T follicular helper cell (primary cell): ENCODE measurements around the gene TRPC4AP.
"Not testable (repeated sequence)": the region's sequence is repeated elsewhere in the genome, so short reads cannot be mapped to it uniquely, and the experiment has no call there.

Source experiments
- DNase-seq: peaks from one replicate; pipeline ENCODE4 v3.0.0-alpha.2; 2020; ENCODE audit warnings: low read depth

TRPC4AP gene

DNA sequence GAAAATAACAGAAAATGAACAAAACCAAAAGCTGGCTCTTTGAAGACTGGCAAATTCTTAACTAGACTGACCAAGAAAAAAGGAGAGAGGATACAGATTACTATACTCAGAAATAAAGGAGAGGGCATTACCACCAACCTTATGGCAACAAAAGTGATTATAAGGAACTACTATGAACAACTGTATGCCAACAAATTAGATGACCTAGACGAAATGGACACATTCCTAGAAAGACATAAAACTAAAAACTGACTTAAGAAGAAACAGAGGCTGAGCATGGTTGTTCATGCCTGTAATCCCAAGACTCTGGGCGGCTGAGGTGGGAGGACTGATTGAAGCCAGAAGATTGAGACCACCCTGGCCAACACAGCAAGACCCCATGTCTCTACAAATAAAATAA is 33.5 kb downstream of the TRPC4AP start:
- DNase-seq: no peak

DNA sequence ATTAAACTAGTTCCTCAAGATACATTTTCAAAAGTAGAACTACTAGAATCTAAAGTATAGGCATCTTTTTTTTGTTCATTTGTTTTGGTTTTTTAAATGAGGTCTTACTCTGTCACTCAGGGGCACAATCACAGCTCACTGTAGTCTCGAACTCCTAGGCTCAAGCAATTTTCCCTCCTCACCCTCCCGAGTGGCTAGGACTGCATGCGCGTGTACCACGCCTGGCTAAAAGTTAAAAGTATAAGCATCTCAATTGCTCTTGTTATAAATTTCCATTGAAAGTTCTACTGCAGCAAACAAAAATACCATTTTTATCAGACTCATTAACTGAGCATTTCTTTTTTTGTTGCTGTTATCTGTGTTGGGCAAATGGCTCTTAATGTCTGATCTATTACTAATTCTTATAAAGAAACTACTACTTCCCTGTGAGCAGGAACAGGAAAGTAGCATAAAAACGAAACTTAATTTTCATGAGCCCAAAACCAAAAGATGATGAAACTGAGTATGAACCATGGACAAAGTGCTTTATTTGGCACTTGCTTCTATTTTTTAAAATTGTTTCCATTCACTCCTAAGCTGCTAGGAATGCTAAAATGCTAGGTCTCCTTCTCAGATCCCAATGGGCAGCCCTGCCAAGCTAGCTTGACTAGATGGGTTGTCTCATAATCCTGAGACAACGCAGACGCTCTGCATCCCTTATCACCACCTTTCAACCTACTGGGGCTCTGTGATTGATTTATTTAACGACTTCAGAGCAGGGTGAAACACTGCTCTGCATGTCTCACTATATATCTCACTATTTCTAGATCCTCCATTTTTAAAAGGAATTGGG is 36.9 kb downstream of the TRPC4AP start:
- DNase-seq: no peak

DNA sequence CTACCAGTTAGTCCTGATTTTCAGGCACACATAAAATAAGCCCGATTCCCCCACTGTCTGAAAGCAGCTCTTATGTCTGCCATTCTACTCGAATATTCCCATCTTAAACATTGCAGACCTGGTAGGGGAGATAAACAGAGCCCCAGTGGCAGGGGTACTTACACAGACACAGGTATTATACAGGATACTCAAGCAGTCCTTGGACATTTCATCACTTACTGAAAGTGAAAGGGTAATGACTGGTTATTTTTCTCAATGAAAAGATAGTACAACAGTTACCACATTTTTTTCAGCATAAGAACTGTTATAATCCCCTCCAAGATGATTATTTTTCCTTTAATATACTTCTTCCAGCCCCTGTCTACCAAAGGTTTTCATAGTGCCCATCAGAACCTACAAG is 37.8 kb downstream of the TRPC4AP start:
- no peak for DNase-seq

DNA sequence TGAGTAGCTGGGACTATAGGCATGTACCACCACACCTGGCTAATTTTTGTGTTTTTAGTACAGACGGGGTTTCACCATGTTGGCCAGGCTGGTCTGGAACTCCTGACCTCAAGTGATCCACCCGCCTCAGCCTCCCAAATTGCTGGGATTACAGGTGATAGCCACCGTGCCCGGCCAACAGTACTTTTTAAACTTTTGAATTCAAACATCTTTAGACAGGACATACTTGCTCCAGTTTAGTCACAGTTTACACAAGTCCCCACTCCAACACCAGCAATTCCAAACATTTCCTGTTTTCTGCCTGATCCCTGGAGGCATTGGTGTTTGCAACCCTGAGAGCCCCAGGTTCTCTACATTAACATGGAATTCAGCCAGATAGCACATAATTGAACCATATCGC is 40.0 kb downstream of the TRPC4AP start:
- not testable (repeated sequence) for DNase-seq

DNA sequence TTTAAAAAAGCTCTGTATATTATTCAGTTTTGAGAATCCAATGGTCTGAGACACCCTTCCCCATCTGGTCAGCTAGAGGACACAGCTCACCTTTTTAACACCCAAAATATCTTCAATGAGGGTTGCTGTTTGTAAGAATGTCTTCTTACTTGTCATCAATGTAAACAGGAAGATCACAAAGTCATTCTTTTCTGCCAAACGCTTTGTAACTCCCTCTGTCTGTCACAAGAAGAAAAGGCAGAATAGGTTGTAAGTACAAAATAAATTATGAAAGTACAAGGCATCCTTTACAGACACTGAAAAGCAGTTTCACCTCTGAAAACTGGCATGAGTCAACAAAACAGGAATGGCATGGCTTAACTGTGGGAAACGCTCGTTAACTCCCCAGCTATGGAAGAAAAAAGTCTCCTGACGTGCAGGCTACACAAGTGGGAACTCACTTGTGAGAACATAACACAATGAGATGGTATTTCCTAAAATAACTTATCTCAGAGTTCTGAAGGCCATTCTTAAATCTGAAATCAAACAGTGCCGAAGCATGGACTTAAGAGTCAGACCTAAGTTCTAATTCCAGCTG is 42.7 kb downstream of the TRPC4AP start:
- DNase-seq: no peak

DNA sequence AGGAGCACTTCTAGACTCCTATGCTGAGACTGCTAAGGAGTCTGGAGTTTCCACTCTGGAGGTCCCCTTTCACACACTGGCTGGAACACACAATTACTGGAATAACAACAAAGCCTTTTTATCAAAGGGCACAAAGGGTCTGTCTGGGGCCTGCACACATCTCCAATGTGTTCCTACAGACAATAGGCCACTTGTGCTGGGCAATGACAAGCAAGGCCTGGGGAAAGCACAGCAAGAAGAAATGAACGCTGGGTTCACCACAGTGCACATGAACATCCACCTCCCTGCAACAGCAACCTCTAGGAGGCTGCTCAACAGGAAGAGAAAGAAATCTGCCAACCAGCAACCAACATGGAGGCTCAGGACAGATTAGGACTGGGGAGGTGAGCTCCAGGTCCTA is 43.9 kb downstream of the TRPC4AP start:
- DNase-seq: no peak

DNA sequence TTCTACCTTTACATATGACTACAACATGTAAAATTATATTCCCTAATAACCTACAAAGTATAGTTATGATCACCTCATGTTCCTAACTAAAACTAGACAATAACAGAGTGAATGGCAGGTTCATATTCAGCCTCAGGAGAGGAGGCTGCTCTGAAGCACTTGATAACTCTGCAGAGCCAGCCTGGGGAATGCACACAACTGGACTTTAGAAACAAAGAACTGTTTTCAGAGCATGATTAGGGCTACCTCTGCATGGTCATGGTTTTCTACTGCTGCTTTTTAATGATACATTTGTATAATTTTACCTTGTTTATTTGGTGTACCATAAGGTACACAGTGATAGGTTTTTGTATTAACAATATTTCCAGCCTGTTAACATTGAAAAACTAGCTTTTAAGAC is 50.3 kb downstream of the TRPC4AP start:
- DNase-seq: no peak

DNA sequence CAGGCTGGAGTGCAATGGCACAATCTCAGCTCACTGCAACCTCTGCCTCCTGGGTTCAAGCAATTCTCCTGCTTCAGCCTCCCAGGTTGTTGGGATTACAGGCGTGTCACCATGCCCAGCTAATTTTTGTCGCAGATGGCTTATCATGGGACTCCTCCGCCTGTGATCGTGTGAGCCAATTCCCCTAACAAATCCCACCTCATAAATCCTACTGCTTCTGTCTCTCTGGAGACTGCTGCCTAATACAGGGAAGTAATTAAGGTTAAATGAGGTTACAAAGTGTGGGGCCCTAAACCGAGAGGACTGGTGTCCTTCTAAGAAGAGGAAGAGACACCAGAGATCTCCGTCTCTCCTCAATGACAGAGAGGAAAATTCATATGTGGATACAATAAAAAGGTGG is 52.0 kb downstream of the TRPC4AP start:
- DNase-seq: no peak

DNA sequence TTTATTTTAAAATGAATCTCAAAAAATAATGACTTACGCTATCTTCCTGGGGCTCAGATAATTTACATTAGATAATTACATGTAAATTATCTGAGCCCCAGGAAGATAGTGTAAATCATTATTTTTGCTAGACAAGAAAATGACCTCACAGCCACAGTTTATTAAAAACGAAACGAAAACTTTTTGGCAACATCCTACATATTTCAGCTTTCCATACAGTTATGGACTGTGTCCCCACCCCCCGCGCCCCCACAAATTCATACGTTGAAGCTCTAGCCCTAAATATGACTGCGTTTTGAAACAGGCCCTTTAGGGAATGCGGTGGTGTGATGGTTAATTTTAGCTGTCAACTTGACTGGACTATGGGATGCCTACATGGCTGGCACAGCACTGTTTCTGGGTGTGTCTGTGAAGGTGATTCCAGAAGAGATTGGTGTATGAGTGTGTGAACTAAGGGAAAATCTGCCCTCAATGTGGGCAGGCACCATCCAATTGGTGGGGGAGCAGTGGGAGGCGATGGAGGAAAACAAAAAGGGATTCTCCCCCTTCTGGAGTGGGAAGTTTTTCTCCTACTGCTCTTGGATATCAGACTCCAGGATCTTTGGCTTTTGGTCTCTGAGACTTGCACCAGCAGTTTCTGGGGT is 52.6 kb downstream of the TRPC4AP start:
- no peak for DNase-seq

DNA sequence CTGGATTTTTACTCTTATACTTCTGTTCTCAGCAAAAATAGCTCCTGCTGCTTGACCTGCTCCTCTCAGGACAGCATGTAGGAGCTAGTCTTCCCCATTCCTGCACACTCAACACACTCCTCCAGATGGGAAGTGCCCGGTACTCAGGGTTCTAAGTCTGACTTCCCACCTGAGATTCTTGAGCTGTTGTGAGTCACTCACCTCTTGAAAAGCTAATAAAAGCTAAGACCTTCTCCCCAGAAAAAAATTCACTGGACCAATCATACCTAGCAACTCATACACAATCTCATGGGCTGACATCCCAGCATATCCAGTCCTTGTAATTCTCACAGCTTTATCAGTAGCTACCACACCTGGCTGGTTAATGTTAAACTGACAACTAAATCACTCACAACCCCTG is 53.5 kb downstream of the TRPC4AP start:
- DNase-seq: no peak

DNA sequence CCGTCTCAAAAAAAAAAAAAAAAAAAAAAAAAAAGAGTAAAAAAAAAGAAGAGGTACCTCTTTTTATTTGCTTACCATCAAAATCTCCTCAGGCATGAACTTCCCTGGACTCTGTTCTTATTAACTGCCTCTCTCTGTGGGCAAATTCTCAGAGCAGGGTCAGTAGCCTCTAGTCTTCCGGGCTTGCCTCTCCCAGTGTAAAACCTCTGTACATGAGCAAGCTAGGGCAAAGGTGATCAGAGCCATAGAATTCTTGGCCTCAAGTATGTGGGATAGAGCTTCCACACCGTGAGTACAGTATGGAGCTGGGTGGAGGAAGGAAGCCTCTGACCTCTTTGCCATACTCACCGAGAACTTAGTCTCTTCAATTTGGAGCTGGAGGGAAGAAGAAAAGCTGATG is 58.5 kb downstream of the TRPC4AP start:
- no peak for DNase-seq

DNA sequence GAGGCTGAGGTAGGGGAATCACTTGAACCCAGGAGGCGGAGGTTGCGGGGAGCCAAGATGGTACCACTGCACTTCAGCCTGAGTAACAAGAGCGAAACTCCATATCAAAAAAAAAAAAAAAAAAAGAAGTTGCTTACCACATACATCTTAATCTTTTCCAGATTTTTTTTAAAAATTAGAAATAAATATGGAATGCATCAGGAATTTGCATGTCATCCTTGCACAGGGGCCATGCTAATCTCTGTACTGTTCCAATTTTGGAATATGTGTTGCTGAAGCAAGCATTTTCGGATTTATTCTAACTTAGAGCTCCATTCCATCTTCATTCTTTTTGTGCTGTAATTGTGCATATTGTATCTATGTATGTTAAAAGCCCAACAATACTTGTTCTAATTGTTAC is 62.5 kb downstream of the TRPC4AP start:
- DNase-seq: no peak

DNA sequence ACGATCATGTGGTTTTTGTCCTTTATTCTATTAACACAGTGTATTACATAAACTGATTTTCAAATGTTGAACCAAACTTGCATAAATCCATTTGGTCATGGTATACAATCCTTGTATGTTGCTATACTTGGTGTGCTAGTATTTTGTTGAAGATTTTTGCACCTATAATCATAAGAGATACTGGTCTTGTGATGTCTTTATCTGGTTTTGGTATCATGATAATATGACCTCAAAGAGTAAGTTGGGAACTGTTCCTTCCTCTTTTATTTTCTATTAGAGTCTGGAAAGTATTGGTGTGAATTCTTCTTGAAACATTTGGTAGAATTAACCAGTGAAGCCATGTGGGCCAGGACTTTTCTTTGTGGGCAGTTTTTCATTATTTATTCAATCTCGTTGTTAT is 65.3 kb downstream of the TRPC4AP start:
- DNase-seq: no peak

DNA sequence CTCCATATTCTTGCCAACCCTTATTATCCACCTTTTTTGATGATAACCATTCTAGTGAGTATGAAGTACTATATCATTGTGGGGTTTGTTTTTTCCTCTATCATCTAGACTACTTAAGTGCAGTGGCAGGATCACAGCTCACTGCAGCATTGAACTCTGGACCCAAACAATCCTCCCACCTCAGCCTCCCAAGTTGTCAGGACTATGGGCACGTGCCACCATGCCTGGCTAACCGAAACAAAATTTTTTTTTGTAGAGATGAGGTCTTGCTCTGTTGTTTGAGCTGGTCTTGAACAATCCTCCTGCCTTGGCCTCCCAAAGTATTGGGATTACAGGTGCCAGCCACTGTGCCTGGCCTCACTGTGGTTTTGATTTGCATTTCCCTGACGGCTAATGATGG is 67.5 kb downstream of the TRPC4AP start:
- DNase-seq: no peak

DNA sequence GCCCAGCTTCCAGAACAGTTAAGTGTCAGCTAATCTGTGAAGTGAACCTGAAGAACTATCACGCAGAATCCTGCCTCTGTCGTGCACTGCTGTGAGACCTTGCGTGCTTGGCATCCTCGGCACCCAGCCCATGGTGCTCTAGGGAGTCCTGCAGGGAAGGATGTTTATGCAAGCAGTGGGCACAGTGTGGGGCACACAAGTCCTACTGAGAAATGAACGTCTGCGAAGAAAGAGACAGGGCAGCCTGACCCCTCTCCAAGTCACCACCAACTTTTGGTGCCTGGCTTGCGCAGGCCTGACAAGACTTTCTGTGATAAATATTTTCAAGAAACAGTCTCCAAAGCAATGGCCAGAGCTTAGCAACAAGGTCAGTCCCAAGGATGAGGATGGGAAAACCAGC is 69.0 kb downstream of the TRPC4AP start:
- no peak for DNase-seq

DNA sequence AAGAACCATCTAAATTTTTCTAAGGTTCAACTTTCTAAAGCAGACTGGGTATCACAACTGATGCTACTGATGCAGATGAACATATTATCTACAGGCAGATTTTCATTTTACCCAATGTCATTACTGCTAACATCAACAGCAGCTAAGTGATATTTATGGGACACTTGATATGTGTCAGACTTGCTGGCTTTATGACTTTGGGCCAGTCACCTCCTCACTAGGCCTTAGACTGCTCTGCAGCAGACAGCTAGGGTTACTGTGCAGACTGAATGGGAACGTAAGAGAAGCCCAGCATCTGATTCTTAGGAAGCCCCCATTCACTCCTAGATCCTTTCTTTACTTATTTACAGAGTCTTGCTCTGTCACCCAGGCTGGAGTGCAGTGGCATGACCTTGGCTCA is 70.8 kb downstream of the TRPC4AP start:
- DNase-seq: no peak

DNA sequence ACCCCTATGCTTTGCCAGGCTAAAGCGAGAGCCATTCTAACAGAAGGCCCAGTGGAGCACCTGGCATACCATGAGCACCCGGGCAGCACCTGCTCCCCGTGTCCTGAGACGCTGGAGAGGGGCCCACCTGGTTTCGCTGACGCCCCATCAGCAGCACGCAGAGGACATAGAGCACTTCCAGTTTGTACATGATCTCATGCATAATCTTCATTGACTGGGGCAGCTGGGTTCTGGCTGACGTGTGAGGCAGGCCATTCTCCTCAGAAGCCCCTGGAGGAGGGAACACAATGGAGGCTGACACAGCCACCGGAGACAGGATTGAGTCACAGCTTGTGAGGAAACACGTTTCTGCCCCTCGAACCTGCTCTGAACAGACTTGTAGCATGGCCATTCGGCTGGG is 71.5 kb downstream of the TRPC4AP start:
- DNase-seq: no peak

DNA sequence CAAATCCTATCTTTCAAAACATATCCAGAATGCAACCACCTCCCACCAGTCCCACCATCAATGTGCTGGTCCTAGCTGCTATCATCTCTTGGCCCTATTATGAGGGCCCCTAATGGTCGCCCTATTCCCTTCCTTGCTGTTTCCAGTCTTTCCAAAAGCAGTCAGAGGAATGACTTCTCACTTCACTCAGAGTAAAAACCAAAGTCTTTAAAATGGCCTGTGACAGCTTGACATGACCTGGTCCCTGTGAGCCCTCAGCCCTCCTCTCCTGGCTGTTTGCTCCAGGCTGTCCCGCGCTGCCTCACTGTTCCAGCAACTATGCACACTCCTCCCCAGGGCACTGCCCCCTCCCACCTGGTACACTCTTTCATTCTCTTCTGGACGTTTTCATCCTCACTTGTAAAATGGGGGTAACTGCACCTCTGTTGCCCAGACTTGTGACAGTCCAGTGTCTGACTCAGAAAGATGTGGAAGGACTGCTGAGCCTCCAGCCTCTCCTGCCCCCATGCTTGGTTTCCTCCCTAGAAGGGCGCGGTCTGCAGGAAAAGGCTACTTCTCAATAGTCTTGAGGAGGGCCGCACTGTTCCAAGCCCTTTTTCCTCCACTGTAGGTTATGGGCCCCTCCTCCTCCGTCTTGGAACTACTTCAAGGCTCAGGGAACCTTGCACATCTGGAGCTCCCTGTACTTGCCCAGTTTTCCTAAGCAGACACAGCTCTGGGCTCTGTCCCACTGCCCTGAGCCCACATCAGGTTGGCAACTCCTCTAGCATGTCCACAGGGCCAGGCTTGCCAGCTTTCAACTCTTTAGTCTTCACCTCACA is 72.3 kb downstream of the TRPC4AP start:
- no peak for DNase-seq

DNA sequence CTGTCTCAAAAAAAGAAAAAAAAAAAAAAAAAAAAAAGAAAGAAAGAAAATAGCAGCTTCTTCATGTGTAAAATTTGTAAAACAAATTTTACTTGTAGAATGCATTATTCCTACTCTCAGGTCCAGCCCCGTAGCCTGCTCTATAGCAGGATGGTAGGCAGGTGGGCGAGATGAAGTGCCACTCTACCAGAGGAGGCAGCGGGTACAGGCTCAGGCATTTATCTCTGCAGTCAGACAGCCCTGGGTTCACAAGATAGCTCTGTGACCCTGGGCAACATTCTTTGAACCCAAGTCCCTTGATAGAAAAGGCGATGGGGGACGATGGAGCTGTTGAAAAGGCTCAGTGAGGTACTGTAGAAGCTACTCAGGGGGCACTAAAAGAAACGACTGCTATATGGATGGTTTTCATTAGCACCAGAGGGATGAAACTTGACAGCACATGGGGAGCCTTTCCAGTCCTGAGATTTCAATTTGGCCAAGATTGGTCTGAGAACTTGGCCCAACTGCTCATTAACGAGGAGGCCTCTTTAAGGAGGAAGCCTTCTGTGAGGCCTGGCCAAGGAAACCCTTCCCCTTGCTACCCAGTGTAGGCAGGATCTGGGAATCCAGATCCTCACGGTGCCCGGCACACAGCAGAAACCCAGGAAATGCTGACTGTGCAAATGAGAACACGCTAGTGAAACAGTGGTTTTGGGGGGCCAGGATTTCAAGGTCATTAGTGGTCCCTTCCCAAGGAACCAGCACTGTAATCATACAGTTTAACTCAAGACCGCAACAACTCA is 73.8 kb downstream of the TRPC4AP start:
- no peak for DNase-seq

DNA sequence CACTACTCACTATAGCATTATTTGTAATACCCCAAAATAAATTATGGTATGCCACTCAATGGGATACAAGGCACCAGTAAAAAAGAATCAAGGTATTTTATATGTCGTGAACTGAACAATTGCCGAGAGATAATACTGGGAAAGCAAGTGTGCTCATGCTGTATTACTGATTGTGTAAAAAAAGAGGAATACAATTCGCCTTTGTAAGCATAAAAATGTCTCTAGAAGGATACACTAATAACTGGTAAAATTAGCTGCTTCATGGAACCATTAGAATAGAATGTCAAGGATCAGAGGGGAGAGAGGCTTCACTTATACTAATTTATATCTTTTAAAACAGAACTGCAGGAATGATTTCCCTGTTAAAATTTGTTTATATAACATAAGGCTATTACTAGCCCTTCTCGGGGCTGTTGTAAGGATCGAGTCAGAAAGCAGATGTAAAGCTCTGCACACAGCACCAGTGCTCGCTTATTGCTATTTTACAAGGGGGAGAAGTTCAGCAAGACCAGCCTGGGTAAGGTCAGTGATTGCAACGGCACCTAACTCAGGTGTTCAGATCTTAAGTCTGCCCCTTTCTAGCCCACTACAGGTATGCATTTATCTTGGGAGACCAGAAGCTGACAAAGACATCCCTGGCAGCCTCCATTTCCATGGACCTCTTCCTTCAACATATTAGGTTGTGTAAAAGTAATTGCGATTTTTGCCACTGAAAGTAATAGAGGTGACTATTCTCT is 75.3 kb downstream of the TRPC4AP start:
- no peak for DNase-seq

DNA sequence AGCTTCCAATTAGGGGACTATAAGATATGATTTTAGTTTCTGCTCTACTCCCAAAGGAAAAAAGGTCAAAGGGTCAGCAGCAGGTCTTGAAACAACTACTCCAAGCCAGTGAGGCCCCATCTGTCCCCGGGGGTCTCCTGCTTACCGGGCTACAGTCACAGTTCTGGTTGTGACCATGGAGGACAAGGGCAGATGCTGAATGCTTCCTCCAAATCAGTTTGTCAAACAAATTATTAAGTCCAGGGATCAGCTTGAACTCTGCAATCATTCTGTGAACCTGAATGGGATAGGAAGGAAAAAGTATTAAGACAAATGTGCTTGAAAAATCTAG is 76.8 kb downstream of the TRPC4AP start:
- DNase-seq: no peak
